ENCODE measurements around the gene PJA1.

DNA sequence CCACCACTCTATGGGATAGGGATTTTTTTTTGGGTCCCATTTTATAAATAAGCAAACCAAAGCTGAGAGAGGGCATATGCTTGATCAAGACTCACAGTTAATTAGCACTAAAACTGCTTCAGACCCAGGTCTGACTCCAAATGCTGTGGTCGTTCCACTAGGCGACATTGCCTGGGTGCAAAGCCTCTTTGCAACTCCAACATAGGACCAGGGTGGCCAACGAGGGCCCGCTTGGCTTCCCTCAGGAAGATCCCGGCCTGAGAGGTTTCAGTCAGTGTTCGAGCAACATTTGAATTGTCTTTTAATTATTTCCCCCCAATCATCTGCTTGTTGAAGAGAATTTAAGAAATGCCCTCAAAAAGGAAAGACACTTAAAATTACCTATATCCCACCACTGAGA lies 11.2 kb downstream of the PJA1 start:
- TF ChIP-seq, protein P1, sequence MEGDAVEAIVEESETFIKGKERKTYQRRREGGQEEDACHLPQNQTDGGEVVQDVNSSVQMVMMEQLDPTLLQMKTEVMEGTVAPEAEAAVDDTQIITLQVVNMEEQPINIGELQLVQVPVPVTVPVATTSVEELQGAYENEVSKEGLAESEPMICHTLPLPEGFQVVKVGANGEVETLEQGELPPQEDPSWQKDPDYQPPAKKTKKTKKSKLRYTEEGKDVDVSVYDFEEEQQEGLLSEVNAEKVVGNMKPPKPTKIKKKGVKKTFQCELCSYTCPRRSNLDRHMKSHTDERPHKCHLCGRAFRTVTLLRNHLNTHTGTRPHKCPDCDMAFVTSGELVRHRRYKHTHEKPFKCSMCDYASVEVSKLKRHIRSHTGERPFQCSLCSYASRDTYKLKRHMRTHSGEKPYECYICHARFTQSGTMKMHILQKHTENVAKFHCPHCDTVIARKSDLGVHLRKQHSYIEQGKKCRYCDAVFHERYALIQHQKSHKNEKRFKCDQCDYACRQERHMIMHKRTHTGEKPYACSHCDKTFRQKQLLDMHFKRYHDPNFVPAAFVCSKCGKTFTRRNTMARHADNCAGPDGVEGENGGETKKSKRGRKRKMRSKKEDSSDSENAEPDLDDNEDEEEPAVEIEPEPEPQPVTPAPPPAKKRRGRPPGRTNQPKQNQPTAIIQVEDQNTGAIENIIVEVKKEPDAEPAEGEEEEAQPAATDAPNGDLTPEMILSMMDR (IDR thresholded peaks at IDR 0.05): no peak
- TF ChIP-seq POLR2AphosphoS5 (IDR thresholded peaks at IDR 0.05) (no peak), POLR2A (IDR thresholded peaks at IDR 0.05) (no peak)

Measured in prostate gland (tissue), 2 donors.